Uterus (tissue), 4 donors: ENCODE data around the gene MAEA. TPM values are rescaled to one million over a fixed set of nuclear protein-coding genes. Genes with fewer than 3 reads are reported as not detected.

Source experiments
- DNase-seq, 2 donors: peaks; one replicate each; pipeline ENCODE4 v3.0.0-alpha.2; 2019 to 2020
- H3K27ac ChIP-seq, 2 donors: fragments of 200-600 bp; sonication (generic); 1 replicate in 1 of 2; 2 replicates in 1 of 2; pipeline ENCODE4 v1.5.1; 2016 to 2018
- H3K27me3 ChIP-seq, 2 donors: fragments of 200-600 bp; sonication (generic); one replicate each; pipeline ENCODE4 v1.5.1; 2018 to 2019; ENCODE audit warnings: control low read depth in 1 of 2
- H3K36me3 ChIP-seq, 2 donors: fragments of 200-600 bp; sonication (generic); one replicate each; pipeline ENCODE4 v1.5.1; 2019; ENCODE audit warnings: control low read depth in 1 of 2
- H3K4me1 ChIP-seq, 2 donors: fragments of 200-600 bp; sonication (generic); one replicate each; pipeline ENCODE4 v1.5.1; 2018 to 2019; ENCODE audit warnings: control low read depth in 1 of 2
- H3K4me3 ChIP-seq, 2 donors: fragments of 200-600 bp; sonication (generic); 1 replicate in 1 of 2; 2 replicates in 1 of 2; pipeline ENCODE4 v1.5.1; 2018 to 2019; ENCODE audit warnings: mild to moderate bottlenecking in 1 of 2
- H3K9me3 ChIP-seq, 2 donors: fragments of 200-600 bp; sonication (generic); one replicate each; pipeline ENCODE4 v1.5.1; 2019; ENCODE audit warnings: control low read depth in 1 of 2
- POLR2A ChIP-seq, 2 donors: fragments of 450-650 bp; IDR thresholded peaks; one replicate each; pipeline ENCODE4 v1.6.1; 2016; ENCODE audit warnings: antibody characterized with exemption in 2 of 2, mild to moderate bottlenecking in 1 of 2, moderate library complexity in 1 of 2
- intact Hi-C: fragments of 100-400 bp; cut with DNase I; formaldehyde crosslinking; loops from one replicate; pipeline ENCODE4 v1.15.1; 2023; ENCODE audit warnings: low total_unique reads
- total RNA-seq, 4 donors: library from RNA; depleted of rRNA in 3 of 4; stranded (reverse); fragments of >200 nt in 3 of 4; gene quantifications; one replicate each; pipeline versions ENCODE4 v1.1.0 to v1.2.4, GENCODE V29; 2014 to 2023
- TF ChIP-seq, protein P1 (sequence below), 4 experiments: fragments of 200-600 bp in 2 of 4; fragments of 450-650 bp in 2 of 4; sonication (generic) in 2 of 4; IDR thresholded peaks; one replicate each; pipeline ENCODE4 v1.5.1; 2016 to 2019; ENCODE audit warnings: antibody characterized with exemption in 4 of 4, mild to moderate bottlenecking in 2 of 4, moderate library complexity in 1 of 4
- donor health status: DM: yes; HTN: yes; CAD: no.

The MAEA gene
- total RNA-seq, 4 donors from 2014 or later: 32.3 to 70.7 (median 67.8) TPM

DNA sequence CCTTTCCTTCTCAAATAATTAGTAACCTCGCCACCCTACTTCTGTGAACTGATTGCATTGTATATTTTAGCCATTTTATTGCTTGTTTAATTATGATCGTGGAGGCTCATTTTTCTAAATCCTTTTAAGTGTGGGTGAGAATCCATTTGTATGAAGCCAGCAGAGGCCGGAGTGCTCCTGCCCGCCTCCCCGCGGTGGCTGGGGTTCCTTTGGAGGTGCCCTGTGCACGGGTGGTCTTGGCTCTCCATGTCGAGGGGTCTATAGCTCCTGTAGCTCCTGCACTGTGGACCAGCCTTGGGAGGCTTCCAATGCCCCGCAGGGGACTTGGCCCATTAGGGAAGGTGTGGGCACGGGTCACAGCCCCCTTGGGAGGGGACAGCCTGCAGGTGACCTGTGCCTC, 72.4 kb downstream of the MAEA start:
- H3K27ac ChIP-seq: no peak overlapping the region
- no peak for DNase-seq
- no peaks in the 10 kb centered on the region for H3K4me1 ChIP-seq
- no peaks in the 10 kb centered on the region for H3K9me3 ChIP-seq
- TF ChIP-seq, protein P1, sequence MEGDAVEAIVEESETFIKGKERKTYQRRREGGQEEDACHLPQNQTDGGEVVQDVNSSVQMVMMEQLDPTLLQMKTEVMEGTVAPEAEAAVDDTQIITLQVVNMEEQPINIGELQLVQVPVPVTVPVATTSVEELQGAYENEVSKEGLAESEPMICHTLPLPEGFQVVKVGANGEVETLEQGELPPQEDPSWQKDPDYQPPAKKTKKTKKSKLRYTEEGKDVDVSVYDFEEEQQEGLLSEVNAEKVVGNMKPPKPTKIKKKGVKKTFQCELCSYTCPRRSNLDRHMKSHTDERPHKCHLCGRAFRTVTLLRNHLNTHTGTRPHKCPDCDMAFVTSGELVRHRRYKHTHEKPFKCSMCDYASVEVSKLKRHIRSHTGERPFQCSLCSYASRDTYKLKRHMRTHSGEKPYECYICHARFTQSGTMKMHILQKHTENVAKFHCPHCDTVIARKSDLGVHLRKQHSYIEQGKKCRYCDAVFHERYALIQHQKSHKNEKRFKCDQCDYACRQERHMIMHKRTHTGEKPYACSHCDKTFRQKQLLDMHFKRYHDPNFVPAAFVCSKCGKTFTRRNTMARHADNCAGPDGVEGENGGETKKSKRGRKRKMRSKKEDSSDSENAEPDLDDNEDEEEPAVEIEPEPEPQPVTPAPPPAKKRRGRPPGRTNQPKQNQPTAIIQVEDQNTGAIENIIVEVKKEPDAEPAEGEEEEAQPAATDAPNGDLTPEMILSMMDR (IDR thresholded peaks at IDR 0.05): no peak
- no peak for TF ChIP-seq POLR2A (IDR thresholded peaks at IDR 0.05)
- intact Hi-C loops: loop anchor here (10.0 kb wide), 2 partner anchors 227 to 273 kb away; no protein-coding TSS in a partner anchor
- H3K36me3 ChIP-seq: no peaks in the 10 kb centered on the region
- no peak overlapping the region for H3K4me3 ChIP-seq
- no peaks in the 10 kb centered on the region for H3K27me3 ChIP-seq

DNA sequence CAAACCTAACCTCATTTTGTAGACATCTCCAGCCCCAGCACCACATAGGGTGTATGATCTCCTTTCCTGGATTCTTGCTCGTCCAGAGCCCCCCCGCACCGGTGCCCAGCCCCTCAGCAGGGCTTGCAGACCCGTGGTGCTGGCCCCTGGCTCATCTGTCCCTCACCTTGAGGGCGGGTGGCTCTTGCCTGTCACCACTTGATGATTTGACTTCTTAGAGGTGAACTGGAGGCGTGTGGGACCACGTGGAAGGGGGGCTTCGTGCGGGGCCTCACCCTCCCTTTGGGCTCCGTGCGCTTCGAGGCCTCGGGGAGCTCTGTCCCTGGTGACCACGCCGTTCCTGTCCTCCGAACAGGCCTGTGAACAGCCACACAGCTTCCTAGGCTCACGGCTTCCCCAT, 72.8 kb downstream of the MAEA start:
- DNase-seq: no peak

DNA sequence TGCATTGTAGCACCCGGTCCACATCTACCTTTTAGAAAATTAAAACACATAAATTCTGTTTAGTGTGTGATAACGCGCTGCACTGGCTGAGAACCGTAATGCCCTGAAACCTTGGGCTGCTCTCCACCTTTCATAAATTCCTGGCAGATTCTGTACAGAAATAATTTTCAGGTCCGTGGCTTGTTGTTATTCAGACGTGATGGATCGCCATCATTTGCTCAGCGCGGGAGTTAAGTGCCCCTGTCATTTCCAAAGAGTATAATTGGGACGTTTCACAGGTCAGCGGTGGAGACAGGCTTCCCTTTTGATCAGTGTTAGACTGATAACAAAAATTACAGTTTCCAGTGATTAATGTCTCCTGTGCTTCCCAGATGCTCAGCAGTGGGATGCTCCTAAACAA, 73.8 kb downstream of the MAEA start:
- Histone ChIP-seq H3K36me3 (no peaks in the 10 kb centered on the region), H3K4me1 (no peaks in the 10 kb centered on the region), H3K4me3 (no peak overlapping the region), H3K27ac (no peak overlapping the region), H3K9me3 (no peaks in the 10 kb centered on the region), H3K27me3 (no peaks in the 10 kb centered on the region)
- intact Hi-C loops: loop anchor here (10.0 kb wide), 2 partner anchors 229 to 271 kb away; no protein-coding TSS in a partner anchor
- TF ChIP-seq POLR2A (IDR thresholded peaks at IDR 0.05): no peak
- TF ChIP-seq, protein P1 (IDR thresholded peaks at IDR 0.05): no peak
- DNase-seq: no peak

More for the DNA sequence above, 72.8 kb downstream of the MAEA start:
- no peak overlapping the region for H3K4me3 ChIP-seq
- no peaks in the 10 kb centered on the region for H3K36me3 ChIP-seq
- no peak for TF ChIP-seq POLR2A (IDR thresholded peaks at IDR 0.05)
- TF ChIP-seq, protein P1 (IDR thresholded peaks at IDR 0.05): no peak
- H3K4me1 ChIP-seq: no peaks in the 10 kb centered on the region
- intact Hi-C loops: loop anchor here (10.0 kb wide), 2 partner anchors 228 to 272 kb away; no protein-coding TSS in a partner anchor
- no peak overlapping the region for H3K27ac ChIP-seq
- H3K9me3 ChIP-seq: no peaks in the 10 kb centered on the region
- no peaks in the 10 kb centered on the region for H3K27me3 ChIP-seq

DNA sequence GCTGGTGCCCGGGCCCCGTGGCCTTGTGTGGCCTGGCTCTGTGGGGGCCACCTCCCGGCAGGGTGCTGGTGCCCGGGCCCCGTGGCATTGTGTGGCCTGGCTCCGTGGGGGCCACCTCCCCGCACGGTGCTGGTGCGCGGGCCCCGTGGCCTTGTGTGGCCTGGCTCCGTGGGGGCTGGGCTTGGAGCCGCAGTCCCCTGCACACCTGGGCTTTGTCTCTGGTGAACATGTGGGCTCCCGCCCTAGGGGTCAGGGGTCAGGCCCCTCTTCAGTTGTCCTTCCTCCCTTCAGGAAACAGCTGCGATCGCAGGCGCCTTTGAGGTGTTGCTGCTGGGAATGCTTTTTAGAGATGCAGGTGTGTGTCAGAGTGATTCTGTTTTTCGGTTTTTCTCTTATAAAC, 74.5 kb downstream of the MAEA start:
- Histone ChIP-seq H3K9me3 (no peaks in the 10 kb centered on the region), H3K36me3 (no peaks in the 10 kb centered on the region), H3K27me3 (no peaks in the 10 kb centered on the region), H3K4me1 (no peaks in the 10 kb centered on the region), H3K4me3 (no peak overlapping the region), H3K27ac (no peak overlapping the region)
- no peak for DNase-seq
- TF ChIP-seq POLR2A (IDR thresholded peaks at IDR 0.05): no peak
- TF ChIP-seq, protein P1 (IDR thresholded peaks at IDR 0.05): no peak
- intact Hi-C loops: loop anchor here (10.0 kb wide), 2 partner anchors 229 to 271 kb away; no protein-coding TSS in a partner anchor

DNA sequence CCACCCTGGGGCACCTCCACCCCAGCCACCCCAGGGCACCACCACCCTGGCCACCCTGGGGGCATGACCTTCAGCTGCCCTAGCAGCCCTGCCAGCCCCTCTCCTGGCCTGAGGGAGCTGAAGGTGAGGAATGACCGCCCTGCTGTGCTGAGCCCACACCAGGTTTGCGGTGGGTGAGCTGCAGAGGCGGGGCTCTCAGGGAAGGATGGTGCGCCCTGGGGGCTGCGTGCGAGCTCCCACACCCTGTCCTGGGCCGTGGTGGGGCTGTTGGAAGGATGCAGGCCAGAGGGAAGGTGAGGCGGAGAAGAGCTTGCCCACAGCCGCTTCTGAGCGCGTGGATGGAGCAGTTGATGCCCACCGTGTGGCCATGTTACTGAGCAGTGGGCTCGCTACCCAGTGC, 75.1 kb downstream of the MAEA start:
- H3K4me1 ChIP-seq: no peaks in the 10 kb centered on the region
- no peaks in the 10 kb centered on the region for H3K9me3 ChIP-seq
- DNase-seq: no peak
- intact Hi-C loops: loop anchor here (10.0 kb wide), 2 partner anchors 230 to 270 kb away; no protein-coding TSS in a partner anchor
- no peaks in the 10 kb centered on the region for H3K36me3 ChIP-seq
- no peak for TF ChIP-seq POLR2A (IDR thresholded peaks at IDR 0.05)
- TF ChIP-seq, protein P1 (IDR thresholded peaks at IDR 0.05): no peak
- H3K4me3 ChIP-seq: no peak overlapping the region
- no peaks in the 10 kb centered on the region for H3K27me3 ChIP-seq
- H3K27ac ChIP-seq: no peak overlapping the region
